H1 (cell line): ENCODE measurements around the gene KRTAP10-4. TPM values are rescaled to one million over a fixed set of nuclear protein-coding genes. Genes with fewer than 3 reads are reported as not detected.

Experiments used
- SIN3A ChIP-seq, 2 experiments: IDR thresholded peaks in 1 of 2; conservative IDR thresholded peaks in 1 of 2; 2 replicates each; pipeline ENCODE4 v1.6.1; 2011 to 2012; ENCODE audit warnings: low read length in 2 of 2, improper control_type of control experiment in 1 of 2, low read depth in 1 of 2, mild to moderate bottlenecking in 1 of 2
- polyA plus RNA-seq, 7 experiments: library from polyadenylated mRNA; depleted of rRNA in 3 of 7; stranded (reverse) in 5 of 7; unstranded in 2 of 7; fragments of >200 nt in 5 of 7; fragments of 200-250 nt in 2 of 7; gene quantifications; 1 replicate in 5 of 7; 2 replicates in 1 of 7; 4 replicates in 1 of 7; pipeline versions ENCODE4 v1.2.1 to v1.2.3, GENCODE V29; 2011 to 2013; ENCODE audit warnings: missing spikeins in 2 of 7, mixed read lengths in 2 of 7
- total RNA-seq: library from RNA; stranded (reverse); fragmentation: NEBNext Ultra II Directional; extraction: Animal tissue kit (Norgen Biotek cat#: 25700); gene quantifications from 2 replicates; pipeline ENCODE4 v1.2.1, GENCODE V29; 2021

KRTAP10-4 gene
- total and polyA plus RNA-seq, 2 of the 8 experiments (the other 6 are each of a cell fraction or from before 2014, with no cell fraction given) = not detected

DNA sequence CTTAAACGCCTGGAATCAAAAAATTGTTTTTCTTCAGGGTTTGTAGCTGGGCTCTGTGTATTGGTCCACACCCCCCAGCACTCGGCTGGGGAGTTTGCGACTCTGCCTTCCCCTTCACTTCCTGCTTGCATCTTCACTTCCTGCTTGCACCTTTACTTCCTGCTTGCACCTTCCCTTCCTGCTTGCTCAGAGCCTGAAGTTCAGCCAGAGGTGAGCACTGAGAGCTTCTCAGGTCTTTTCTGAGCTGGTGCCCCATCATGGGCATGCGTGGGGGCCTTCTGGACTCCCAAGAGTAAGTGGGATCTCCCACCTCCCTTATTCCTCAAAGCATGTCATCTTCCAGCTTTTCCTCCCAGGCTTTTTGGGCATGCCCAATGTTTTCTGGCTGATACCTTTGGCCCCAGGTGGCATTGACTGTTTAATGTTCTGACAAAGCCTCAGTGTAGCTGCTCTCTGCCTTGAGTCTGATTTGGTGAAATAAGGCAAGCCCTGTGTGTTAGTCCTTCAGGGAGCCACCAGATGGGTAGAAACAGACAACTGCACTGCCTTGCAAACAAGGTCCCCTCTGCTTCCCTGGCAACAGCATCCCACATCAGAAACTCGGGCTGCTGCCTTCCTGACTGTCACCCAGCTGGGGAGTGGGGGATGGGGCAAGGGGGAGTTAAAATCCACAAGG lies 25.7 kb upstream of the KRTAP10-4 start (continued):
- TF ChIP-seq SIN3A (conservative IDR thresholded peaks at IDR 0.05 in 1 of 2, IDR thresholded peaks at IDR 0.05 in 1 of 2; ENCODE audit: low read depth in 1 of 2, low read length in 2 of 2) = no peak
